Skeletal muscle satellite cell (primary cell): ENCODE results near the gene ZNF808.
"Not testable (repeated sequence)": the region's sequence is repeated elsewhere in the genome, so short reads cannot be mapped to it uniquely, and the experiment has no call there.

Experiments used
- H3K27me3 ChIP-seq: 2 replicates; pipeline ENCODE4 v1.7.0; 2013; ENCODE audit warnings: low read length; ENCODE audit not compliant: control insufficient read depth, insufficient read depth
- H3K36me3 ChIP-seq: 2 replicates; pipeline ENCODE4 v1.7.0; 2013; ENCODE audit warnings: mild to moderate bottlenecking, control low read depth, low read length; ENCODE audit not compliant: insufficient read depth
- H3K4me1 ChIP-seq: 2 replicates; pipeline ENCODE4 v1.7.0; 2013; ENCODE audit warnings: low read length; ENCODE audit not compliant: control insufficient read depth, insufficient read depth
- H3K4me2 ChIP-seq: 2 replicates; pipeline ENCODE4 v1.7.0; 2013; ENCODE audit warnings: mild to moderate bottlenecking, low read length
- H3K4me3 ChIP-seq: 2 replicates; pipeline ENCODE4 v1.7.0; 2013; ENCODE audit warnings: low read length
- H3K9ac ChIP-seq: 2 replicates; pipeline ENCODE4 v1.7.0; 2013; ENCODE audit warnings: mild to moderate bottlenecking, low read depth, low read length, moderate library complexity
- H3K9me3 ChIP-seq: replicated peaks from 2 replicates; pipeline ENCODE4 v1.7.0; 2013; ENCODE audit warnings: mild to moderate bottlenecking, control low read depth, low read length

The ZNF808 gene

DNA sequence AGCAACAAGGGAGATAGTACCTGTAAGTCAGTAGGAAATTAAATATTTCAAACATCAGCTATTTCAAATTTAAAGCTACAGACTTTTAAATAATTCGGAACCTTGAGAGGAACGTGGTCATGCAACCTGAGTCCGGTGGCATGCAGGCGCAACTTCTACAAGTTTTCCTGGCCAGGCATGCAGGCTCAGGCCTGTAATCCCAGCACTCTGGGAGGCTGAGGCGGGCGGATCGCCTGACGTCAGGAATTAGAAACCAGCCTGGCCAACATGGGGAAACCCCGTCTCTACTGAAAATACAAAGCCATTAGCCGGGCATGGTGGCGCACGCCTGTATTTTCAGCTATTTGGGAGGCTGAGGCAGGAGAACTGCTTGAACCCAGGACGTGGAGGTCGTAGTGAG is 40.5 kb downstream of the ZNF808 start:
- no peak overlapping the region for H3K4me2 ChIP-seq
- no peak overlapping the region for H3K4me3 ChIP-seq
- H3K9ac ChIP-seq: no peak overlapping the region
- H3K4me1 ChIP-seq: peaks cover 4% of the 10 kb centered on the region
- H3K27me3 ChIP-seq: no peaks in the 10 kb centered on the region
- H3K36me3 ChIP-seq: peaks cover 21% of the 10 kb centered on the region
- H3K9me3 ChIP-seq: peaks cover 8% of the 10 kb centered on the region

DNA sequence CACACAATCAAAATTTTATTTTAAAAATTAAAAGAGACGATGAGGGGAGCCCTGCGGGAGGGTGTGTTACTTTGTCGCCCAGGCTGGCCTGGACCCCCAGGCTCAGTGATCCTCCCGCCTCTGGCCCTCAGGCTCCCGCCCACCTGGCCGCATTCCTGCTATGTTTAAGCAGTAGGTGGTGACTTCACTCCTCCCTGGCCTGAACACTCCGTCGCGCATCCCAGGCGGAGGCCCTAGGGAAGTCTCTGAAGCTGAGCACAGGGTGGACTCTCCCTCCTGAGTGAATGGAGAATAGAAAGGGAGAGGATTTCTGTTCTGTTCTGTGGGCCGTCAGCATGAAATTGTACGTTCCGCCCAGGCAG is 42.2 kb downstream of the ZNF808 start:
- Histone ChIP-seq H3K9ac (peak overlapping the region; percentile 59), H3K4me3 (peak overlapping the region; percentile 91), H3K36me3 (peaks cover 22% of the 10 kb centered on the region)

DNA sequence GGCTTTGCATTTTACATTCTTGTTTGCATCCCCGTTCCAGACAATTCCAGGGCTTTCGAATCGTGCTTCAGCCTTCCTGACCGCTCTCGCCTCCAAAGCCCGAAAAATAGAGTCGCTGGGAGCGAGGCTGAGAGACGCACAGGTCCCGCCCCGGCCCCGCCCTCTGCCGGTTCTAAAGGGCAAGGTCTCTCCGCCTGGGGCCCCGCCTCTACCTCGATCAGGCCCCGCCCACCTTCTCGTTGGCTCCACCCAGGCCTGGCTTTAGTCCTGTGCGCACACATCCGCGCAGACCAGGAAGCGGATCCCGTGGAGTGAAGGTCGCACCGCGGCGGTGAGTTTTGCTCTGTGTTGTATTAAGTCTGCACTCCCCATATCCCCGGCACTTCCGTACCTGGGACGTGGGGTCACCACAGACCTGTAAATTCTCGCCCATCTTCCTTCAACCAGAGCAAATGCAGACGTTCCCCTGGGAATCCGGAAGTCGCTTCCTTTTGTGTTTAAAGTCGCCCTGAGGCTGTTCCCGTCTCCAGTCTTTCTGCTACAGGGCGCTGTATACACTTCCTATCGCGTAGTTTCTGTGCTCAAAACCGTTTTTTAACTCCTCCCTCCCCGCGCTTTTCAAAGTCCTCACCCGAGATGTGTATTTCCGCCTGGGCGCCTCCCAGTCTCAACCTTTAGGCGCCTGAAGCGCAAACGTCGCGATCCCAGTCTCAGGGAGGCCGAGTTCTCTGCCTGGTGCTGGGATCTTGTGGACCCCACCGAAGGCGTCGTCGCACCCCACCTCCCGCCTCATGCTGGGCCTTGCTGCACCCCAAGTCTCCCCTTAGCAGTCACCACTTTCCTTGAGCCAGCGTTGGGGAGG is 42.8 kb downstream of the ZNF808 start, which contains the start of gene ZNF701:
TSS of gene ZNF701 (plus strand) at position 288 of the 862 bp plus-strand sequence. CDS start 3,861 bp downstream, outside the sequence.
- Histone ChIP-seq H3K4me2 (peak within 1 kb of the TSS; percentile 98), H3K27me3 (no peaks in the 10 kb centered on the region), H3K9ac (peak within 1 kb of the TSS; percentile 94), H3K9me3 (no peaks in the 10 kb centered on the region), H3K4me3 (peak within 1 kb of the TSS; percentile 91), H3K36me3 (peaks cover 23% of the 10 kb centered on the region), H3K4me1 (peaks cover 4% of the 10 kb centered on the region)

More for the DNA sequence above, 42.2 kb downstream of the ZNF808 start:
- H3K27me3 ChIP-seq, H3K9me3 ChIP-seq, H3K4me1 ChIP-seq: not testable (repeated sequence)
- H3K4me2 ChIP-seq: peak overlapping the region; percentile 98

DNA sequence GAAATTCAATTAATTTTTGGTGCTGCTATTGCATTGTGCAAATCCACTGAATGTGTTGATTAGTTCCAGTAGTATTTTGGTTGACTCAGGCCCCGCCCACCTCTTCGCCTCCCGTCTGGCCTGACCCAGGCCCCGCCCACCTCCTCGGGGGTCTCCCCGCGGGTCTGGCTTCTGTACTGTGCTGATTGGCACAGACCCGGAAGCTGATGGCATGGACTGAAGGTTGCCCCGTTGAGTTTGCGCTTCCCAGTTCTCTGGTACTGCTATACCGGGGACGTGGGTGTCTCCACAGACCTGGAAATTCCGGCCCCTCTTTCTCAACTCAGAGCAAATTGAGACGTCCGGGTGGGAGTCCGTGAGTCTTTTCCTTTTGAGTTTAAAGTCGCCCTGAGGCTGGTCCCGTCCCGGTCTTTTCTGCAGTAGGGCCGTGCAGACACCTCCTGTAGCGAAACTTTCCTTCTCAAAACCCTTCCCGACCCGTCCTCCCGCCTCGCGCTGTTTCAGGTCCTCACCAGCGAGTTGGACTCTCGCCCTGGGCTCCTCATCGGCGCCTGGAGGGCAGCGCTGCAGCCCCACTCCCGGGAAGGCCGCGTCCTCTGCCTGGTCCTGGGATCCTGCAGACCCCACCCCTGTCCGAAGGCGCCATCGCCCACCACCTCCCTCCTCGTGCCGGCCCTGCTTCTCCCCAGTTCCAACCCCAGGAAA is 57.4 kb downstream of the ZNF808 start:
- Histone ChIP-seq H3K36me3 (peaks cover 40% of the 10 kb centered on the region), H3K4me1 (no peaks in the 10 kb centered on the region), H3K27me3 (no peaks in the 10 kb centered on the region), H3K4me2 (no peak overlapping the region), H3K4me3 (no peak overlapping the region), H3K9ac (no peak overlapping the region), H3K9me3 (peaks cover 11% of the 10 kb centered on the region)

DNA sequence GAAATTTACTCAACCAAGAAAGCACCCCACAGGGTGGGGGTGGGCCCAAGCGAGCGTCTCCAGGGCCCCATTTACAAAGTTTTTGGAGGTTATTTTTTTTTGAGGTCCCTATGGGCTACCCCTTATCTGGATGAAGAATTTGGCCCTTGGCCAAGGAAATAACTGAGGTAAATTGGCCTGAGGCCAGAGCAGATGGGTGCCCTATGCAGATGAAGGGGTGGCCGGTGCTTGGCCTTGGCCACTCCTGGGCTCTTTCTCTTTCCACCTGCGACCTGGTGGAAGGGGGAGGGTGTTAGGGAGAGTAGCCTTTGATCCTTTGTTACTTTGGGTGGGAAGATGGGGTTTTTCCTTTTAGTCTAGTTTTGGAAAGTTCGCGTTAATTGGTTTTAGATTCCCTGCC is 58.1 kb downstream of the ZNF808 start:
- peaks cover 35% of the 10 kb centered on the region for H3K36me3 ChIP-seq
- H3K9me3 ChIP-seq: peaks cover 11% of the 10 kb centered on the region
- H3K4me1 ChIP-seq: no peaks in the 10 kb centered on the region
- H3K4me3 ChIP-seq: no peak overlapping the region
- H3K4me2 ChIP-seq: no peak overlapping the region
- H3K9ac ChIP-seq: no peak overlapping the region
- no peaks in the 10 kb centered on the region for H3K27me3 ChIP-seq

DNA sequence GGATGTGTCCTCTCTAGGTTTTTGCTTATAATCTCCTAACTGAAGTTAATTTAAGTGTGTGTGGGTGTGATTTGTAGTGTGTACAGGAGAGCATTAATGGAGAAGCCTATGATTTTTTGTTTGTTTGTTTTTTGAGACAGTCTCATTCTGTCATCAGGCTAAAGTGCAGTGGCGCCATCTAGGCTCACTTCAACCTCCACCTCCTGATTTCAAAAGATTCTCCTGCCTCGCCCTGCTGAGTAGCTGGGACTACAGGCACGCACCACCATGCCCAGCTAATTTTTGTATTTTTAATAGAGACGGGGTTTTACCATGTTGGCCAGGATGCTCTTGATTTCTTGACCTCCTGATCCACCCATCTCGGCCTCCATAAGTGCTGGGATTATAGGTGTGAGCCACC is 63.3 kb downstream of the ZNF808 start:
- H3K36me3 ChIP-seq: peaks cover 2% of the 10 kb centered on the region
- H3K4me3 ChIP-seq: no peak overlapping the region
- no peak overlapping the region for H3K4me2 ChIP-seq
- no peaks in the 10 kb centered on the region for H3K9me3 ChIP-seq
- H3K4me1 ChIP-seq: no peaks in the 10 kb centered on the region
- no peak overlapping the region for H3K9ac ChIP-seq
- no peaks in the 10 kb centered on the region for H3K27me3 ChIP-seq

DNA sequence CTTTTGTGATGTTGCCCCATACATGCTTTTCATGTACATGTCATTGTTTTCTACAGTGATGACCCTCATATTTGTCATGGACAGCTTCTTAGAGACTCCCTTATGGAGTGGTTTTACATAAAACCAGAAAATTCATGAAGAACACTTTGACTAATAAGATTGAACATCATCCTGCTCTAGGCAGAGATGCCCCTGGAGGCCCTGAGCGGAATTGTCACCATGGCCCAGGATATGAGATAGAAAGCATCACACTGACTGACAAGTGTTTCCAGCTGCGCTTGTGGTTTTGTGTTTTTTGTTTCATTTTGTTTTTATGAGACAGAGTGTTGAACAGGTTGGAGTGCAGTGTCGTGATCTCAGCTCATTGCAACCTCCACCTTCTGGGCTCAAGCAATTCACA is 64.8 kb downstream of the ZNF808 start:
- no peak overlapping the region for H3K4me2 ChIP-seq
- no peak overlapping the region for H3K9ac ChIP-seq
- H3K4me3 ChIP-seq: no peak overlapping the region
- no peaks in the 10 kb centered on the region for H3K27me3 ChIP-seq
- no peaks in the 10 kb centered on the region for H3K4me1 ChIP-seq
- peaks cover 11% of the 10 kb centered on the region for H3K9me3 ChIP-seq
- H3K36me3 ChIP-seq: peaks cover 17% of the 10 kb centered on the region

DNA sequence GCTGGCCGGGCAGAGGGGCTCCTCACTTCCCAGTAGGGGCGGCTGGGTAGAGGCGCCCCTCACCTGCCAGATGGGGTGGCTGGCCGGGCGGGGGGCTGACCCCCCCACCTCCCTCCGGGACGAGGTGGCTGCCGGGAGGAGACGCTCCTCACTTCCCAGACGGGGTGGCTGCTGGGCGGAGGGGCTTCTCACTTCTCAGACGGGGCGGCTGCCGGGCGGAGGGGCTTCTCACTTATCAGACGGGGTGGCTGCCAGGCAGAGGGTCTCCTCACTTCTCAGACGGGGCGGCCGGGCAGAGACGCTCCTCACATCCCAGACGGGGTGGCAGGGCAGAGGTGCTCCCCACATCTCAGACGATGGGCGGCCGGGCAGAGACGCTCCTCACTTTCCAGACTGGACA is 66.0 kb downstream of the ZNF808 start:
- H3K4me2 ChIP-seq, H3K4me3 ChIP-seq, H3K9ac ChIP-seq, H3K4me1 ChIP-seq, H3K27me3 ChIP-seq: not testable (repeated sequence)
- Histone ChIP-seq H3K36me3 (peaks cover 17% of the 10 kb centered on the region), H3K9me3 (peaks cover 11% of the 10 kb centered on the region)

DNA sequence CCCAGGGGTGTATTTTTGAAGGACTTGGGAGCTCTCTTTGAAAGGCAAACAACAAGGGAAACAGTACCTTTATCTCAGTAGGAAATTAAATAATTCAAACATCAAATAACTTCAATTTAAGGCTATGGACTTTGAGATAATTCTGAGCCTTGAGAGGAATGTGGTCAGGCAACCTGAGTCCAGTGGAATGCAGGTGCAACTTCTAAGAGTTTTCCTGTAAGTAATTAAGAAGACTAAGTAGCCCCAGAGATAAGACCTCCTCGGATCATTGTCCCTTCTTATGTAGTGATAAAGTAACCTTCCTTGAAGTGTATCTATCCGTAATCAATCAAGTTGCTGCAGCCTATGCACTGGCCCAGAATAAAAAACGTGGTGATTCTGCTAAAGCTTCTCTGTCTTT is 71.8 kb downstream of the ZNF808 start:
- H3K4me2 ChIP-seq: no peak overlapping the region
- H3K4me3 ChIP-seq: no peak overlapping the region
- no peak overlapping the region for H3K9ac ChIP-seq
- H3K4me1 ChIP-seq: peaks cover 19% of the 10 kb centered on the region
- H3K36me3 ChIP-seq: peaks cover 17% of the 10 kb centered on the region
- peaks cover 11% of the 10 kb centered on the region for H3K9me3 ChIP-seq
- H3K27me3 ChIP-seq: no peaks in the 10 kb centered on the region

DNA sequence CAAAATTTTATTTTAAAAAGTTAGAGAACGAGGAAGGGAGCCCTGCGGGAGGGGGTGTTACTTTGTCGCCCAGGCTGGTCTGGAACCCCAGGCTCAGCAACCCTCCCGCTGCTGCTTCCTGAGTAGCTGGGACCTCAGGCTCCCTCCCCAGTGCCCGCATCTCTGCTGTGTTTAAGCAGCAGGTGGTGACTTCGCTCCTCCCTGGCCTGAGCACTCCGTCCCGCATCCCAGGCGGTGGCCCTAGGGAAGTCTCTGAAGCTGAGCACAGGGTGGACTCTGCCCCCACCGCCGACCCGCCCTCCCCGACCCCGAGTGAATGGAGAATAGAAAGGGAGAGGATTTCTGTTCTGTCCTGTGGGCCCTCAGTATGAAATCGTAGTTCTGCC is 73.2 kb downstream of the ZNF808 start:
- Histone ChIP-seq H3K4me1 (peaks cover 19% of the 10 kb centered on the region), H3K36me3 (peaks cover 15% of the 10 kb centered on the region), H3K9ac (peak overlapping the region; percentile 80), H3K27me3 (no peaks in the 10 kb centered on the region), H3K4me2 (peak overlapping the region; percentile 93), H3K9me3 (peaks cover 11% of the 10 kb centered on the region), H3K4me3 (peak overlapping the region; percentile 80)

DNA sequence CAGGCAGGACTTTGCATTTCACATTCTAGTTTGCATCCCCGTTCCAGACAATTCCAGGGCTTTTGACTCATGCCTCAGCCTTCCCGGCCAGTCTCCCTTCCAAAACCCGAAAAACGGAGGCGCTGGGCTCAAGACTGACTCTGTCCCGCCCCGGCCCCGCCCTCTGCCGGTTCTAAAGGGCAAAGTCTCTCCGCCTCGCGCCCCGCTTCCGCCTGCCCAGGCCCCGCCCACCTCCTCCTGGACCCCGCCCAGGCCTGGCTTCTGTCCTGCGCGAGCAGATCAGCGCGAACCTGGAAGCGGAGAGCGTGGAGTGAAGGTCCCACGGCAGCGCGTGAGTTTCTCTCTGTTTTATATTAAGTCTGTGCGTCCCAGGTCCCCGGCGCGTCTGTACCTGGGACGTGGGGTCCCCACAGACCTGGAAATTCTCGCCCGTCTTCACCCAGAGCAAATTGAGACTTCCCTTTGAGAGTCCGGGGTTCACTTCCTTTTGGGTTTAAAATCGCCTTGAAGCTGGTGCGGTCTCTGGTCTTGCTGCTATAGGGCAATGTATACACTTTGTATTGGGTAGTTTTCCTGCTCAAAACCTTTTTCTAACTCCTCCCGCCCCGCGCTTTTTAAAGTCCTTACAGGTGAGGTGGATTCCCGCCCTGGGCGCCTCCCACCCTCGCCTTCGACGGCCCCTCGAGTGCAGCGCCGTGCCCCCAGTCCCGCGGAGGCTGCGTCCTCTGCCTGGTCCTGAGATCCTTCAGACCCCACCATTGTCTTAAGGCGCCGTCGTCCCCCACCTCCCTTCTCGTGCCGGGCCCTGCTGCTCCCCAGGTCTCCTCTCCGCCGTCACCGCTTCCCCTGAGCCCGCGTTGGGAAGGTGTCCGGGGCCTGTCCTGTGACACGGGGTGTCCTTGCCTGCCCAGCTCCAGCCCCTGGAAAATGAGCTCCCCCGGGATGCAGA is 73.8 kb downstream of the ZNF808 start:
- H3K36me3 ChIP-seq: peaks cover 8% of the 10 kb centered on the region
- peak overlapping the region; percentile 93 for H3K4me2 ChIP-seq
- H3K27me3 ChIP-seq: no peaks in the 10 kb centered on the region
- H3K9me3 ChIP-seq: peaks cover 7% of the 10 kb centered on the region
- H3K4me3 ChIP-seq: peak overlapping the region; percentile 80
- peak overlapping the region; percentile 80 for H3K9ac ChIP-seq
- H3K4me1 ChIP-seq: peaks cover 19% of the 10 kb centered on the region
